ENCODE results near the gene INPP5J. TPM values are rescaled to one million over a fixed set of nuclear protein-coding genes. Genes with fewer than 3 reads are reported as not detected.

Gene INPP5J
- total RNA-seq, 1 experiment from 2014 or later, result 6.2 TPM

- no peak for TF ChIP-seq PRDM15 (CRISPR knock-in tag; IDR thresholded peaks at IDR 0.05)
- 0 out of 2 replicates have a peak, but pooled peaks have one; percentile 42 for TF ChIP-seq E2F5 (CRISPR knock-in tag; IDR thresholded peaks at IDR 0.05)
- peak; percentile 92 for TF ChIP-seq SP1 (CRISPR knock-in tag; conservative IDR thresholded peaks at IDR 0.05)
- TF ChIP-seq RELA (CRISPR knock-in tag; IDR thresholded peaks at IDR 0.05; ENCODE audit: borderline replicate concordance), result peak; percentile 31; the same call in 1 of the 2 replicates
- no peak for TF ChIP-seq PREB (CRISPR knock-in tag; IDR thresholded peaks at IDR 0.05; ENCODE audit: borderline replicate concordance)
- 0 out of 2 replicates have a peak, but pooled peaks have one; percentile 62 for TF ChIP-seq NFE2L1 (CRISPR knock-in tag; IDR thresholded peaks at IDR 0.05)
Measured at GRCh38 chr22:31080848-31081649, 41.7 kb upstream of the INPP5J start, which contains the start of gene SMTN (continued).

- Mint-ChIP-seq H3K27ac (no peak overlapping the region), H3K4me3 (peak overlapping the region; percentile 79), H3K36me3 (no peaks in the 10 kb centered on the region), H3K9me3 (no peaks in the 10 kb centered on the region), H3K27me3 (ENCODE audit: low read depth) (peaks cover 11% of the 10 kb centered on the region), H3K4me1 (peaks cover 40% of the 10 kb centered on the region)
- no peak for TF ChIP-seq IRF1 (CRISPR knock-in tag; IDR thresholded peaks at IDR 0.05)
- no peak for TF ChIP-seq IRF2 (CRISPR knock-in tag; IDR thresholded peaks at IDR 0.05; ENCODE audit: borderline replicate concordance, low read depth)
- no peak for TF ChIP-seq NFYB (CRISPR knock-in tag; conservative IDR thresholded peaks at IDR 0.05; ENCODE audit: low read depth)
- TF ChIP-seq SMAD4 (CRISPR knock-in tag; IDR thresholded peaks at IDR 0.05), result no peak
- no peak for TF ChIP-seq ZNF317 (CRISPR knock-in tag; IDR thresholded peaks at IDR 0.05; ENCODE audit: borderline replicate concordance, low read depth)
- ChIA-PET POLR2A (interaction anchor here (0.6 to 4.2 kb wide), 6 partner anchors 17 to 265 kb away, joined by 3 to 43 read pairs (median 4); partner anchors contain the start of genes MORC2 and TUG1), CTCF (interaction anchor here (0.7 to 21.8 kb wide), 16 partner anchors 11 to 480 kb away, joined by 3 to 363 read pairs (median 6); partner anchors contain the start of genes MORC2, PLA2G3, SELENOM and TUG1)
- DNase-seq (ENCODE audit: low spot score), result no peak
- no peak for ATAC-seq
Measured at GRCh38 chr22:31081963-31082605, 40.7 kb upstream of the INPP5J start.

GRCh38 chr22:31082606-31083376 is 40.0 kb upstream of the INPP5J start:
- DNase-seq (ENCODE audit: low spot score) (peak; percentile 72), ATAC-seq (peak; percentile 1)
- H3K27me3 Mint-ChIP-seq (ENCODE audit: low read depth), result peaks cover 11% of the 10 kb centered on the region
- ChIA-PET POLR2A (interaction anchor here (0.6 to 4.2 kb wide), 4 partner anchors 14 to 114 kb away, joined by 4 to 43 read pairs (median 14); partner anchors contain the start of genes MORC2 and TUG1), CTCF (interaction anchor here (0.7 to 21.8 kb wide), 18 partner anchors 11 to 481 kb away, joined by 3 to 363 read pairs (median 6); partner anchors contain the start of genes MORC2, PLA2G3, SELENOM and TUG1)
- H3K4me3 Mint-ChIP-seq, result peak overlapping the region; percentile 79
- no peak overlapping the region for H3K27ac Mint-ChIP-seq
- H3K9me3 Mint-ChIP-seq, result no peaks in the 10 kb centered on the region
- no peaks in the 10 kb centered on the region for H3K36me3 Mint-ChIP-seq
- peaks cover 40% of the 10 kb centered on the region for H3K4me1 Mint-ChIP-seq
- TF ChIP-seq FOXJ3 (CRISPR knock-in tag; IDR thresholded peaks at IDR 0.05; ENCODE audit: borderline replicate concordance) (no peak), CTCF (IDR thresholded peaks at IDR 0.05) (peak; percentile 30; the same call in 1 of the 2 replicates), ARID4B (CRISPR knock-in tag; IDR thresholded peaks at IDR 0.05; ENCODE audit: borderline replicate concordance) (no peak), SOX15 (CRISPR knock-in tag; IDR thresholded peaks at IDR 0.05) (no peak)

Measured in WTC11 (cell line).